Smooth muscle cell (in vitro differentiated cells): ENCODE data around the gene MYH7. TPM values are rescaled to one million over a fixed set of nuclear protein-coding genes. Genes with fewer than 3 reads are reported as not detected.

Experiments used
- DNase-seq: peaks from one replicate; lab custom pipeline; 2025; ENCODE audit not compliant: unreplicated experiment; lab: John Stamatoyannopoulos, UW
- H2AFZ ChIP-seq: fragments of 200-600 bp; sonication (generic); 2 replicates; pipeline ENCODE4 v1.6.0; 2016; ENCODE audit warnings: antibody characterized with exemption, low read depth, mild to moderate bottlenecking
- H3F3A ChIP-seq: fragments of 200-600 bp; sonication (generic); 2 replicates; pipeline ENCODE4 v1.6.0; 2017; ENCODE audit warnings: antibody characterized with exemption, low read depth
- H3K27ac ChIP-seq: fragments of 200-600 bp; sonication (generic); 2 replicates; pipeline ENCODE4 v1.5.1; 2016; ENCODE audit warnings: low read depth, mild to moderate bottlenecking
- H3K27me3 ChIP-seq: fragments of 200-600 bp; sonication (generic); 2 replicates; pipeline ENCODE4 v1.6.1; 2016; ENCODE audit warnings: low read depth, mild to moderate bottlenecking
- H3K36me3 ChIP-seq: fragments of 200-600 bp; sonication (generic); 2 replicates; pipeline ENCODE4 v1.5.1; 2016; ENCODE audit warnings: low read depth
- H3K4me1 ChIP-seq: fragments of 200-600 bp; sonication (generic); 2 replicates; pipeline ENCODE4 v1.5.1; 2016; ENCODE audit warnings: low read depth
- H3K4me2 ChIP-seq: fragments of 200-600 bp; sonication (generic); 2 replicates; pipeline ENCODE4 v1.6.0; 2016; ENCODE audit warnings: mild to moderate bottlenecking
- H3K4me3 ChIP-seq: fragments of 200-600 bp; sonication (generic); 2 replicates; pipeline ENCODE4 v1.5.1; 2016; ENCODE audit warnings: mild to moderate bottlenecking
- H3K79me2 ChIP-seq: fragments of 200-600 bp; sonication (generic); 2 replicates; pipeline ENCODE4 v1.6.0; 2016; ENCODE audit warnings: low read depth, mild to moderate bottlenecking
- H3K9ac ChIP-seq: fragments of 200-600 bp; sonication (generic); 2 replicates; pipeline ENCODE4 v1.6.0; 2016; ENCODE audit warnings: low read depth
- H3K9me3 ChIP-seq: fragments of 200-600 bp; sonication (generic); replicated peaks from 2 replicates; pipeline ENCODE4 v1.5.1; 2016; ENCODE audit warnings: low read depth
- H4K20me1 ChIP-seq: fragments of 200-600 bp; sonication (generic); 2 replicates; pipeline ENCODE4 v1.6.0; 2016; ENCODE audit warnings: low read depth
- CTCF ChIP-seq: fragments of 200-600 bp; sonication (generic); IDR thresholded peaks from 2 replicates; pipeline ENCODE4 v1.5.1; 2017; ENCODE audit warnings: borderline replicate concordance, mild to moderate bottlenecking, antibody characterized with exemption; ENCODE audit not compliant: insufficient read depth, poor library complexity, severe bottlenecking
- WGBS: methylation state at CpG from one replicate; pipeline ENCODE4 v1.1.7; 2016; ENCODE audit warnings: low lambda C conversion rate; 5-methylcytosine and 5-hydroxymethylcytosine counted together
- polyA plus RNA-seq: library from polyadenylated mRNA; unstranded; fragments of >200 nt; fragmentation: Nextera tagmentation; extraction: Ambion mirVana; gene quantifications from 2 replicates; pipeline ENCODE4 v1.2.1, GENCODE V29; 2016
- total RNA-seq: library from RNA; depleted of rRNA; stranded (reverse); fragments of >200 nt; gene quantifications from 2 replicates; pipeline ENCODE4 v1.2.3, GENCODE V29; 2014

The MYH7 gene
- total and polyA plus RNA-seq, 2 experiments from 2014 or later: not detected

- H3K4me1 ChIP-seq: no peaks in the 10 kb centered on the region
- no peak for TF ChIP-seq CTCF
- H2AFZ ChIP-seq: no peak overlapping the region
- no peaks in the 10 kb centered on the region for H3K79me2 ChIP-seq
- H3K27ac ChIP-seq: no peak overlapping the region
- no peaks in the 10 kb centered on the region for H4K20me1 ChIP-seq
- no peak overlapping the region for H3K4me3 ChIP-seq
- H3K4me2 ChIP-seq: no peak overlapping the region
- H3K36me3 ChIP-seq: no peaks in the 10 kb centered on the region
- no peak overlapping the region for H3K9ac ChIP-seq
- DNase-seq: no peak
- H3F3A ChIP-seq: no peaks in the 10 kb centered on the region
- no peaks in the 10 kb centered on the region for H3K27me3 ChIP-seq
- H3K9me3 ChIP-seq: no peaks in the 10 kb centered on the region
- WGBS: 93% methylated on average over 2 of the region's 2 CpGs
Measured at GRCh38 chr14:23385244-23385641, 50.2 kb downstream of the MYH7 start.

- Histone ChIP-seq H3K36me3 (no peaks in the 10 kb centered on the region), H3K27me3 (no peaks in the 10 kb centered on the region), H3K4me2 (no peak overlapping the region), H3K27ac (no peak overlapping the region), H3K4me3 (no peak overlapping the region), H3F3A (no peaks in the 10 kb centered on the region), H3K9me3 (no peaks in the 10 kb centered on the region), H3K9ac (no peak overlapping the region), H2AFZ (no peak overlapping the region), H4K20me1 (no peaks in the 10 kb centered on the region), H3K4me1 (no peaks in the 10 kb centered on the region), H3K79me2 (no peaks in the 10 kb centered on the region)
- 93% methylated on average over 29 of the region's 29 CpGs for WGBS
- TF ChIP-seq CTCF: no peak
- no peak for DNase-seq
Measured at GRCh38 chr14:23384364-23385080, 50.9 kb downstream of the MYH7 start.

GRCh38 chr14:23382731-23383440, 52.6 kb downstream of the MYH7 start:
- Histone ChIP-seq H3K4me2 (no peak overlapping the region), H3K27ac (no peak overlapping the region), H3K9me3 (no peaks in the 10 kb centered on the region), H3K79me2 (no peaks in the 10 kb centered on the region), H3F3A (no peaks in the 10 kb centered on the region), H4K20me1 (no peaks in the 10 kb centered on the region), H3K4me3 (no peak overlapping the region), H2AFZ (no peak overlapping the region), H3K36me3 (no peaks in the 10 kb centered on the region), H3K27me3 (no peaks in the 10 kb centered on the region), H3K4me1 (no peaks in the 10 kb centered on the region), H3K9ac (no peak overlapping the region)
- TF ChIP-seq CTCF: no peak
- WGBS: 82% methylated on average over 10 of the region's 10 CpGs
- DNase-seq: no peak

GRCh38 chr14:23382276-23382675, 53.2 kb downstream of the MYH7 start:
- no peaks in the 10 kb centered on the region for H3K27me3 ChIP-seq
- no peak overlapping the region for H2AFZ ChIP-seq
- no peaks in the 10 kb centered on the region for H3K9me3 ChIP-seq
- WGBS: 96% methylated on average over 6 of the region's 6 CpGs
- TF ChIP-seq CTCF: no peak
- no peaks in the 10 kb centered on the region for H3K36me3 ChIP-seq
- H3K9ac ChIP-seq: no peak overlapping the region
- H3K4me2 ChIP-seq: no peak overlapping the region
- H3K79me2 ChIP-seq: no peaks in the 10 kb centered on the region
- no peak for DNase-seq
- no peaks in the 10 kb centered on the region for H3K4me1 ChIP-seq
- no peaks in the 10 kb centered on the region for H3F3A ChIP-seq
- H4K20me1 ChIP-seq: no peaks in the 10 kb centered on the region
- no peak overlapping the region for H3K4me3 ChIP-seq
- H3K27ac ChIP-seq: no peak overlapping the region
